Activated CD8-positive, alpha-beta memory T cell treated with anti-CD3 and anti-CD28 coated beads, Interleukin-2, amount 50 U/mL, for 1 hour (primary cell): Measurements from ENCODE around the gene MYO10.
A peak's percentile ranks its signal among the peaks of the same experiment; 100 is the strongest.

Experiments used
- DNase-seq: peaks from one replicate; pipeline ENCODE4 v3.0.0-alpha.2; 2020; ENCODE audit errors: extremely low read depth

The MYO10 gene

GRCh38 chr5:16617274-16617968 lies 318.7 kb downstream of the MYO10 start:
- no peak for DNase-seq

DNA sequence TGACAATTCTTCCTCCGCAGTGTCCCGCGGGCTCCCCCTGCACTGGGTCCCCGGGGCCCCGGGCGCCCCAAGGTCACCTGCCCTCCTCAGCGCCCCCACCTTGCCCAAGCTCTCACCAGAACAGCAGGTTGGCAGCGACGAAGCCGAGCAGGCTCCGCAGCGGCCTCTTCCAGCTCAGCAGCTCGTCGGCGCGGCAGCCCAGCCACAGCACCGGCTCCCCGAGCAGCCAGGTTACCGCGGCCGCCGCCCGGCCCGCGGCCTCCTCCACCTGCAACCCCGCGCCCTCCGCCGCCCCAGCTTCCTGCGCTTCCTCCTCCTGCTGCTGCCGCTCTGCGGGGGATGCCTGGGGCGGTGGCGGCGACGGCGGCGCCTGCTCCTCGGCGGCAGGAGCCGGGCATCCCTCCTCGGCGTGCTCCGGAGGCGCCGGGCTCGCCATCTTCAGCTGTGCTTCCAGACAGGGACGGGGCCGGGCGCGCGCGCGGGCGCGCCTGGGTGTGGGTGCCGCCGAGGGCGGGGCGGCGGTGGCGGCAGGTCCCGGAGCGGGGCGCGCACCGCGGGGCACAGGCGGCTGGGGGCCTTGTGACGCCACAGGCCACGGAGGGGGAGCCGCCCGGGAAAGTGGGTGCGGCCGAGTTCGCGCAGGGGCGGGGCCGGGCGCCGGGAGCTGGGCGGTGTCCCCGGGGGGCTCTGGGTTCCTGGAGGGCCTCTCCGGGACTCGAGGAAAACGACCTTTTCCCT lies 319.4 kb downstream of the MYO10 start, which contains the start of gene RETREG1:
Gene RETREG1, minus strand, starts transcription at position 462 of the 738 bp plus-strand sequence. Its CDS starts 26 bp downstream, at position 436.
- DNase-seq, result peak; percentile 62

DNA sequence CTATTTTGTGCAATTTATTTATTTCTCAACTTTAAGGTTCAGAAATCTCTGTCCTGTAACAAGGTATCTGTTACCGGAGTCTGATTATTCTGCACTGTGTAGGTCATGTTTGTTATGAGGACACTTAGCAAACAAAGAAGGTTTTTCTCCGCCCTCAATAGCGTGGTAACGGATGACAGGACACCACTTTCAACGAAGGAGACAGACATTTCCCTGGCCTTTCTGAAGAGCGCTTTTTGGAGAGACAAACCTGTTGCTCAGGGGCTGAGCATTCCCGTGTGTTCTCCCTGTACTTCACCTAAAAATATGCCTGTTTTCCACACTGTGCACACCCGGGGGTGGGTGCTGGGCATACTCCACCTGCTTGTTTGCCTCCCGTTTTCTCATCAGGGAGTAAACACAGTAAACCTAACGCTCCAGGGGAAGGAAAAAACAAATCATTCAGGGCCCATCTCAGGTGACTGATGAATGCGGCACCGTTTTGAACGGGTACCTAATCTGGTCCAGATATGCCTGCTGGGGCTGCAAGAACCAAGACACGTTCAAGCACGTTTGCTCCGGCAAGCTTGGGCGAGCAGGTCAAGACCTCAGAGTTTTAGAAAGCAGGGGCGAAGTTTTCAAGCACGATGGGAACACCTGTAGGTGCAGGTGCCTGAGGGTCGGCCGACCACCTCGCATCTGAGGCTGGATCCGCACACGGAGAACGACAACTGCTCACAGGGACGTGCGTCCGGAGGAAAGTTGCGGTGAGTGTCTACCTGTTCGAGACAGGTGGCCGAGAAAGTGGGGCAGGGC lies 320.1 kb downstream of the MYO10 start:
- no peak for DNase-seq

GRCh38 chr5:16612007-16612406 lies 324.1 kb downstream of the MYO10 start:
- no peak for DNase-seq
